Measurements from ENCODE around the gene PLXNA4. TPM values are rescaled to one million over a fixed set of nuclear protein-coding genes. Genes with fewer than 3 reads are reported as not detected.

PLXNA4 gene
- total and polyA plus RNA-seq, 2 experiments from 2014 or later = 0.08 to 0.80 TPM

DNA sequence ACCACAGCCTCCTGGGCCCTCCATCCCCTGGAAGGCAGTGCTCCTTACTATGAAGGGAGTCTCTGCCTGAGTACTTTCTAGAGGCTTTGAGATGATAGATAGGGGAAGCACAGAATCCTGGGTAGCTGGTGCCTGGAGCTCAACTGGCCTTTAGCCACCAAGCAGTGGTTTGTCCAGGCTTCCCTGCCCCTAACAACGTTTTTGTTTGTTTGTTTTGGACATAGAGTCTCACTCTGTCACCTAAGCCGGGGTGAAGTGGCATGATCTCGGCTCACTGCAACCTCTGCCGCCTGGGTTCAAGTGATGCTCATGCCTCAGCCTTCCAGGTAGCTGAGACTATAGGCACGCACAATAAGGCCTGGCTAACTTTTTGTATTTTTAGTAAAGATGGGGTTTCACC, 289.4 kb downstream of the PLXNA4 start:
- no peak overlapping the region for H3K27ac Mint-ChIP-seq
- Histone ChIP-seq H3F3A (replicated peaks; ENCODE audit: low read depth) (no peaks in the 10 kb centered on the region), H3K4me1 (ENCODE audit: insufficient read depth) (no peaks in the 10 kb centered on the region), H3K27ac (ENCODE audit: low read depth) (no peak overlapping the region), H3K36me3 (ENCODE audit: insufficient read depth) (no peaks in the 10 kb centered on the region), H3K27me3 (ENCODE audit: insufficient read depth) (no peaks in the 10 kb centered on the region), H3K4me3 (no peak overlapping the region), H2AFZ (no peak overlapping the region), H4K20me1 (replicated peaks; ENCODE audit: insufficient read depth) (no peaks in the 10 kb centered on the region), H3K79me2 (replicated peaks; ENCODE audit: insufficient read depth) (no peaks in the 10 kb centered on the region), H3K4me2 (no peak overlapping the region), H3K9me2 (ENCODE audit: insufficient read depth) (0 out of 2 replicates have a peak, but pooled peaks cover 4% of the 10 kb centered on the region)
- no peaks in the 10 kb centered on the region; the same call in 2 of the 3 replicates for H3K4me1 Mint-ChIP-seq
- ATAC-seq = no peak
- H3K27me3 Mint-ChIP-seq (ENCODE audit: insufficient read depth, low read depth, poor library complexity) = no peaks in the 10 kb centered on the region
- H3K9me3 Mint-ChIP-seq = no peaks in the 10 kb centered on the region
- no peak for TF ChIP-seq ZNF331 (CRISPR knock-in tag; IDR thresholded peaks at IDR 0.05; ENCODE audit: low read depth)
- TF ChIP-seq ETS1 (IDR thresholded peaks at IDR 0.05) = no peak
- no peak for TF ChIP-seq EZH2phosphoT487 (IDR thresholded peaks at IDR 0.05; ENCODE audit: unreplicated experiment)
- TF ChIP-seq NANOG (IDR thresholded peaks at IDR 0.05; ENCODE audit: borderline replicate concordance) = no peak
- no peak for TF ChIP-seq POLR2AphosphoS5 (IDR thresholded peaks at IDR 0.05; ENCODE audit: low read depth)
- TF ChIP-seq CREB1 (CRISPR knock-in tag; IDR thresholded peaks at IDR 0.05; ENCODE audit: low read depth) = no peak
- TF ChIP-seq ZNF114 (CRISPR knock-in tag; IDR thresholded peaks at IDR 0.05) = no peak
- TF ChIP-seq STAT1 (IDR thresholded peaks at IDR 0.05; ENCODE audit: unreplicated experiment) = no peak
- no peak for TF ChIP-seq REST (IDR thresholded peaks at IDR 0.05; ENCODE audit: unreplicated experiment)
- TF ChIP-seq EZH2 (IDR thresholded peaks at IDR 0.05; ENCODE audit: low read depth, unreplicated experiment) = no peak
- TF ChIP-seq ZNF462 (CRISPR knock-in tag; IDR thresholded peaks at IDR 0.05) = no peak
- no peak for TF ChIP-seq JUNB (IDR thresholded peaks at IDR 0.05; ENCODE audit: unreplicated experiment)
- TF ChIP-seq CTCF (conservative IDR thresholded peaks at IDR 0.05; ENCODE audit: low read depth in 2 of 2) = no peak
- no peak for DNase-seq (ENCODE audit: low spot score)
- no peaks in the 10 kb centered on the region for H3K36me3 Mint-ChIP-seq (ENCODE audit: low read depth)
- no peak overlapping the region for H3K4me3 Mint-ChIP-seq

All from GM23338 (cell line).